Right ventricle myocardium inferior (tissue), 1 donor: ENCODE measurements around the gene OCEL1. TPM values are rescaled to one million over a fixed set of nuclear protein-coding genes. Genes with fewer than 3 reads are reported as not detected.
"Not testable (repeated sequence)": the region's sequence is repeated elsewhere in the genome, so short reads cannot be mapped to it uniquely, and the experiment has no call there.

Source experiments
- ATAC-seq: fragments of 200-7000 bp; cut with Tn5 transposase; one replicate; pipeline ENCODE4 v1.9.1; 2020; ENCODE audit warnings: mild to moderate bottlenecking, moderate library complexity
- DNase-seq: peaks from one replicate; pipeline ENCODE4 v3.0.0; 2021; ENCODE audit errors: missing footprints
- intact Hi-C: fragments of 100-400 bp; cut with DNase I; formaldehyde crosslinking; loops from one replicate; pipeline ENCODE4 v1.11.0; 2022
- total RNA-seq: library from RNA; stranded (reverse); fragmentation: NEBNext Ultra II Directional; extraction: Animal tissue kit (Norgen Biotek cat#: 25700); gene quantifications from one replicate; pipeline ENCODE4 v1.2.1, GENCODE V29; 2021
- donor health status: DM: no; HTN: yes; CAD: no; lungs with severe emphysema.

The OCEL1 gene
- total RNA-seq, 1 donor from 2014 or later, result 26.0 TPM

DNA sequence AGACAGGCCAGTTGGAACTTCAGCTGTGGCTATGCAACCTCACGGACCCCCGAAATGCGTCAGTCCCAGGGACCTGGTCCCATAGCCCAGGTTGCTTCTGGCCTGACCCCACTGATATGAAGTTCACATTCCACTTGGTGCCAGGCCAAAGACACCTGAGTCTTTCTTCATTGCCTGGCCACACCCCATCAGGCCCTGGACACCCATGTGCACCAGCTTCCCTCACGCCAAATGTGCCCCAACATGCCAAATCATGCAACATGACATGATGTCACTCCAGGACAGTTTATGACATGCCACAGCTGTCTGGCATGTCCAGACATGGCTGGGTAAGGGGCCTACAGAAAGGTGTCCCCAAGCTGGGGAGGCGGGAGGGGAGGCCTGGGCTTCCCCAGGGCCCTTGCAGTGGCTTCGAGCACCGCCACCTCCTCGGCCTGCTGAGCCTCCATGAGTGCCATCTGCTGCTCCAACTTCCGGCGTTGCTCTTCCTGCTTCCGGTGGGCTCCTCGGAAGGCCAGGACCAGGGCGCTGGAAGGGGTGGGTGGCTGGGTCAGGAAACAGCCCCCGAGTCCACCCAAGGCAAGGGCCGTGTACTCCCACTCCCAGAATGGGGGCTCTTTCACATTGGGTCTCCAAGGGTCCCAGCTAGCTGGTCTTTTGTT is 24.0 kb downstream of the OCEL1 start:
- ATAC-seq (no peak), DNase-seq (no peak)
- intact Hi-C loops, result no loop called here

DNA sequence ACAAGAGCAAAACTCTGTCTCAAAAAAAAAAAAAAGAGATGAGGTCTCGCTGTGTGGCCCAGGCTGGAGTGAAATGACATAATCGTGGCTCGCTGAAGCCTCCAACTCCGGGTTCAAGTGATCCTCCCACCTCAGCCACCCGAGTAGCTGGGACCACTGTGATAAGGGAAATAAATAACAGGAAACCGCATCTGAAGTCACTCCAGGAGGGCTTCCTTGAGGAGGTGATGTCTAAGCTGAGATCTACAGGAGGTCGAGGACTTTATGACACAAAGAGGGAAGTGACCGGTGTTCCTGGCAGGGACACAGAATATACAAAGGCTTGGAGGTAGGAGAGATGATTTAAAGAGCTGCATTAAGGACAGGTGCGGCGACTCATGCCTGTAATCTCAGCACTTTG is 28.6 kb downstream of the OCEL1 start:
- intact Hi-C loops, result no loop called here
- DNase-seq, result no peak
- ATAC-seq, result no peak

DNA sequence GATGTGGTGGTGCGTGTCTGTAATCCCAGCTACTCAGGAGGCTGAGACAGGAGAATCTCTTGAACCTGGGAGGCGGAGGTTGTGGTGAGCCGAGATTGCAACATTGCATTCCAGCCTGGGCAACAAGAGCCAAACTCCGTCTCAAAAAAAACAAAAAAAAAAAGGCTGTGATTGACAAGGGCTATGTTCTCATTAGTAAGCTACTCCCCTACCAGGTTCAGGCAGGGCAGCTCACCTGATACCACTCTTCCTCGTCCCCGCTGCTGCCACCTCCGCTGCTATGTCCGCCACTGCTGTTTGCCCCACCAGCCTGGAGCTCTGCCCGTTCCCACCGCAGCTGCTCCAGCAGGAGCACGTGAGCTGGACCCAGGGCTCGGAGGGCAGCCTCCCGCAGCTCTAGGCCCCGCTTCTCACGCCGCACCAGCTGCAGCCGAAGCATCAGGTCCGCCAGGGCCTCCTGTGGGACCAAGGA is 29.2 kb downstream of the OCEL1 start:
- DNase-seq (no peak), ATAC-seq (no peak)
- intact Hi-C loops, result no loop called here

DNA sequence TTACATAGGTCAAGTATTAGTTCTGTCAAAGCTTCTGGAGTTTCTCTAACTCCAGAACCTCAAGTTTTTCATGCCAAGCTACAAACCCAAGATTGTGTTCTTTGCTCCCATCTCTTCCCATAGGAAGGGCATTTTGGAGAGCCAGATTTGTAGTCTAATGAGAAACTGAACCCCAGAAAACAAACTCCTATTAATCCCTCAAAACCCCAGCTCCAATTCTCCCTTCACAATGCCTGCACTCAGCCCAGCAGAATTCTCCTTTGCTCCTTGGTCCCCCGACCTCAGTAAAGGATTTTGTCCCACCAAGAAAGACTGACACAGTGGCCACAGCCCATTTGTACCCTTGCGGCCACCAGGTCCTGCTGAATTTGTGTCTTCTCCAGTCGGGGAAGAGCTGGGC is 30.1 kb downstream of the OCEL1 start:
- intact Hi-C loops, result no loop called here
- ATAC-seq, result no peak
- DNase-seq, result no peak

DNA sequence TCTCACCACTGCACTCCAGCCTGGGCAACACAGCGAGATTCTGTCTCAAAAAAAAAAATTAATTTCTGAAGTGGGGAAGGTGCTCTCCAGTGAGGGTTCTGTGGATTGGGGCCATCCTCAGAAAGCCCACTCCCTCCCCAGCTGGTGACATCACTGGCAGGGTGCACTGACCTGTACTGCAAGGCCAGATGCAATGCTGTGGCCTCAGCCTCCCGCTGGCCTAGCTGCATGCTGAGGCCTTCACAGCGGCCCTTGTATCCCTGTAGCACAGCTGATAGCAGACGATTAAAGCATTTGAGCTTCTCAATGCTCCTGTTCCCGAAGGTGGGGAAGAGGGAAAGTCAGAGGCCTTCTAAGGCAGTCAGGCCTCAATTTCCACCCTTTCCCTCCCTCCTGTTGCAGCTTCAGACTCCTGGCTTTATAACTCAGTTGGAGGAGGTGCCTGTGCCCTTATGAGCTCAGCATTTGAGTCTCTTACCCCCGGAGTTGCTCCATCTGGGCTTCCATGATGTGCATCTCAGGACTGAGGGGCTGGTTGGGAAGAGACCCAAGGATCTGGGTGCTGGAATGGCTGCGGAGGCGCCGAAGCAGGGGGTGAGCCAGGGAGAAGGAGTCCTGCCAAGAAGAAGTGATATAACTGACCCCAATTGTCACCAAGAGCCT is 33.2 kb downstream of the OCEL1 start:
- DNase-seq (no peak), ATAC-seq (no peak)
- intact Hi-C loops, result no loop called here

DNA sequence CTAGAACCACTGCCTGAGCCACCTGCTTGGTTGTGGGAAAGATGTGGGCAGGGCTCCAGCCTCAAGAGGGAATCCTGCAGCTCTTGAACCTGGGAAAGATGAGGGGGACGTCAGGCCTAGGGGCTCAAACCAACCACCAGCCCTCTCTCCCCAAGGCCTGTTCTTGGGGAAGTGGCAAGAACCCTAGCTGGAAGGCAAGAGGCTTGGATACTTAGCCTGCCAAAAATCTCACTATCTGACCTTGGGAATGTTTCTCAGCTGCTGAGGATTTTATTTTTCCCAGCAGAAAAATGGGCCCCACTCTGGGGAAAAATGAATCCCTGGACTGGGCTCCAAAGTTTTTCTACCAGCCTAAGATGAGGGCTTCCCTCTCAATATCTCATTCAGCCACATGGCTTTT is 33.9 kb downstream of the OCEL1 start:
- intact Hi-C loops, result loop anchor here (1.0 to 2.0 kb wide), 2 partner anchors 13 to 21 kb away; partner anchors contain the start of gene ANKLE1

DNA sequence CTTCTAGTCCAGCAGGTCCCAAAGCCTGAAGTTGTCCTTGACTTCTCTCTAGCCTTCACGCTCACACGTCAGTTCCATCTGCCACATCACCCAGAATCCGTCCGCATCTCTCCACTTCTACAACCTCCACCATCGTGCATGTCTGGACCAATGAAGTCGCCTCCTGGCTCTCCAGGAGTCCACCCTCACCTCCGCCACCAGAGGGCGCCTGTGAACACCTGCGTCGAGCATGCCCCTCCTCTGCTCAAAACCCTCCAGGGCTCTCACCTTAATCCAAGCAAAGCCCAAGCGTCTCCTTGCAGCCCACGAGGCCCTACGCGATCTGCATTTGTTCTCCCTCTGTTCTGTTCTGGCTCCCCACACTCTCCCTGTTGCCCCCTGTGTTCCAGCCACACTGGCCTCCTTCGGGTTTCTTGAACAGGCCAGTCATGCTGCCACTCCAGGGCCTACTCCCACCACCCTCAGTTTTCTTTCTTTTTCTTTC is 34.9 kb downstream of the OCEL1 start:
- intact Hi-C loops, result loop anchor here (1.0 to 2.0 kb wide), 2 partner anchors 14 to 20 kb away; partner anchors contain the start of gene ANKLE1
- ATAC-seq (peak; percentile 89), DNase-seq (peak; percentile 91)

More for the DNA sequence above, 33.9 kb downstream of the OCEL1 start:
- DNase-seq (no peak), ATAC-seq (no peak)

DNA sequence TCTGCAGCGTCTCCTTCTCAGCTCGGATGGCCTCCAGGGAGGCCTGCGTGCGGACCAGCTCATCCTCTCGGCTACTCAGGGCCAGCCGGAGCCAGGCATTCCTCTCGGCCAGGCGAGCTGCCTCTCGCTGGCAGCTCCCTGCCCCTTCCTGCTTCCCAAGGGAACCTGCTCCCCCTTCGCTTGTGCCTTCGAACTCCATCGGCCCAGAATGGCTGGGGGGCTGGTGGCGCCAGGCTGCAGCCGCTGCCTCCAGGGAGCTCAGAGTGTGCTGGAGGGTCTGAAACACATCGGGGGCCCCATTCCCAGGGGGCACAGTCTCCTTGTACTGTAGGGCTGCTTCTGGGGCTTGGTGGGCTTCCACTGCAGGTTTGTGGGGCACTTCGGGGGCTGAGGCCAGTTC is 36.5 kb downstream of the OCEL1 start:
- intact Hi-C loops, result no loop called here
- no peak for DNase-seq
- ATAC-seq, result no peak

DNA sequence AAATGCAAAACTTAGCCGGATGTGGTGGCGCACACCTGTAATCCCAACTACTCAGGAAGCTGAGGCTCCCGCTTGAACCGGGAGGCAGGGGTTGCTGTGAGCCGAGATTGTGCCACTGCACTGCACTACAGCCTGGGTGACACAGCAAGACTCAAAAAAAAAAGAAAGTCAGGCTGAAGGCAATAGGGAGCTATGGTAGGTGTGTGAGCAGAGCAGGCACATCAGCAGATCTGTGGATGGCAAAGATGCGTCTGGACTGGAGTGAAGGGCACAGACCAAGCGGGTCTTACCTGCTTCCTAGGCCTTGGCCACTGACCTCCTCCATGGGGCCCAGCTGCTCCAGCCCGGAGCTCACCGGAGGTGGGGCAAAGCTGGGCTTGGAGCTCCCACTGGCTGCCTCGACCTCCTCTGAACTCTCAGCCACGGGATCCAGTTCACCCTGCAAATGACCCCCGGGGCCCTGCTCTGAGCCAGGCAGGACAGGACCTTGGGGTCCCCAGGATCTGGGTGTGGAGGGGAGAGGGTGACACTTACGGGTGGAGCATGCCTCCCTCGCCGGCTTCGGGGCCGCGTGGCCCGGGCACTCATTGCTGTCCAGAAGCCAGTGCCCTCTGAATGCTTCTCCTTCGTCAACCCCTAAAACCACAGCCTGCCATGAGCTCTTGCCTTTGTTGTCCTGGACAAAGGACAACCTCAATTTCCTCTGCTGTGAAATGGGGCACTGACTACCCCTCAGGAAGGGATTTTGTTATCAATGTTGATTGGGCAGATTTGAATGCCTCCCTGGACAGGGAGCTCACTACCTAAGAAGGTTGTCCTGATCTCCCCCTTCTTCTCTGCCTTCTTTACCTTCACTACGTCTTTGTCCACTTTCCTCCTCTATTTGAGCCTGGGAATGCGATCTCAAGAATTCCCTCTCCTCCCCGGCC is 38.0 kb downstream of the OCEL1 start:
- ATAC-seq (no peak), DNase-seq (no peak)
- intact Hi-C loops, result no loop called here

DNA sequence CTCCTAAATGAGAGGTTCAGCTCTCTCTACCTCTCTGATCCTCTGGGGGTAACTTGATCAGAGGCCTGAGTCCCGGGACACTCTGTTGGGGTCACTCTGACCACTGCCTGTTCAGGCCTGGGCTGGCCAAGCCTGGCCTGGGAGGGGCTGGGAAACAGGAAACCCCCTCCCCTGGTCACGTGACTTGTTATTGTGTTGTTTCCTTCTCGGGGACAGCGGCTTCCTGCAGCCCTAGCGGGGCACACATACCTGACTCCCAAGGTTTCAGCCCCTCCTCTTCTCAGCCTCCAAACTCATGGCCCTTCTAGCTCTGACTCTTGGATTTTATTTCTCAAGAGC is 38.6 kb downstream of the OCEL1 start, which contains the start of gene USHBP1:
USHBP1 (minus strand) TSS at position 105 of the 339 bp plus-strand sequence. CDS start 446 bp downstream, outside the sequence.
- intact Hi-C loops, result no loop called here
- no peak for ATAC-seq
- DNase-seq, result no peak

DNA sequence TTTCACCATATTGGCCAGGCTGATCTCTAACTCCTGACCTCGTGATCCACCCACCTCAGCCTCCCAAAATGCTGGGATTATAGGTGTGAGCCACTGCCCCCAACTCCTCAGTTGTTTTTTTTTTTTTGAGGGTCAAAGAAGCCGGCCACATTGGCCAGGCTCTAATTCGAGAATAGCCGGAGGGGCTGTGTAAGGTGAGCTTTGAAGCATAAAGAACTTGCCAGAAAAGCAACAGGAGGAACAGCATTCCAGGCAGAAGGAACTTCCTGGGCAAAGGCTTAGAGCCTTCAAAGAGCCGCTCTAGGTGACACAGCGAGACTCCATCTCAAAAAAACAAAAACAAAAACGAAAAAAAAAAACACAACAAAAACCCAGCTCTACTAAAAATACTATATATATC is 40.0 kb downstream of the OCEL1 start:
- intact Hi-C loops, result no loop called here
- ATAC-seq, result no peak

DNA sequence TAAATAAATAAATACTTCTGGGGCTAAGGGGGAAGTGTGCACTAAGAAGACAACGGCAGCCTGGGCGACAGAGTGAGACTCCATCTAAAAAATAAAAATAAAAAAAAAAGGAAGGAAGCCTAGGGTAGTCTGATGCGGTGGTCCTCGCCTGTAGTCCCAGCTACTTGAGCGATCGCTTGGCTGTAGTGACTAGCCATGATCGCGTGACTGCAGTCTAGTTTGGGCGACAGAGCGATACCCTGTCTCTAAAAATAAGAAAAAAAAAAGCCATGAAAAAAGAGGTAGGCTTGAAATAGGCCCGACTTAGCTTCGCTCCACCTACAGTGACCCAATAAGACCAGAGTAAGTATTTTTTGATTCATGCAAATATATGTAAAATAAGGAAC is 40.6 kb downstream of the OCEL1 start:
- ATAC-seq (no peak), DNase-seq (no peak)
- intact Hi-C loops, result no loop called here

More for the DNA sequence above, 40.0 kb downstream of the OCEL1 start:
- no peak for DNase-seq

DNA sequence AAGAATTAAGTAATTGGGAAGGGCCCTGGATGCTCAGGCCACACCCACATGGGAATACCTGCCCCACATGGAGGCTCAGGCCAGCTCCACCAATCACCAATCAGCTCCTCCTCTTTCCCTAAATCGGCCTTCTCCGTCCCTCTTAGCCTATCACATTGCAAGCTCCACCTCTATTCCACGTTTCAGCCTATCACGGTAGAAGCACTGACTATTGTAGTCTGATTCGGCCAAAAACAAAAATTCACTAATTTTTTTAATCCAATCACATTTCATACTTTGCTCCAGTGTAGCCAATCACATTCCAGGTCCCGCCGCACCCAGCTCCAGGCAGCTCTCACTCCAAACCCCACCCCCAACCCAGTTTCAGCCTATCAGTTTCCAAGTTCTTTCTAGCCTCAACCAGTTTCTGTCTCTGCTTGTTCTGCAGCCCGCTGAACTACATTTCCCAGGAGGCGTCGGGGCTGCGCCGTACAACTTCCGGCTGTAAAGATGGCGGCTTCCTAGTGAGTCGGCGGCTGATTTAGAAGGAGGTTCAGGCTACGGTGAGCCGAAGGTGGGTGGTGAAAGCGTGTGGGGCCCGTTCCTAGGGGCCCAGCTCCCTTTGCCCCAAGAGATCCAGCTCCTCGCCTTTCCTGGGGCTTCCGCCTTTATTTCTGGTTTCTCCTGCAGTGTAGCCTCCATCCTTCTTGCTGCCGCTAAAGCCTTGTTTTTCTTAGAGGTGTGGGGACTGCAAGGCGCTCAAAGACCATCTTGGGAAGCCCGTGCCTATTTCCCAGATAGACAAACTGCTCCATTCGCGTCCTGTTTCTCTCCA is 41.2 kb downstream of the OCEL1 start, which contains the start of gene BABAM1:
BABAM1 (plus strand) TSS at position 469 of the 814 bp plus-strand sequence. CDS start 1,364 bp downstream, outside the sequence.
- ATAC-seq (peak; percentile 98), DNase-seq (peak; percentile 96)
- intact Hi-C loops, result loop anchor here (1.0 kb wide), 2 partner anchors 38 to 52 kb away; partner anchors contain the start of genes MRPL34 and USE1

DNA sequence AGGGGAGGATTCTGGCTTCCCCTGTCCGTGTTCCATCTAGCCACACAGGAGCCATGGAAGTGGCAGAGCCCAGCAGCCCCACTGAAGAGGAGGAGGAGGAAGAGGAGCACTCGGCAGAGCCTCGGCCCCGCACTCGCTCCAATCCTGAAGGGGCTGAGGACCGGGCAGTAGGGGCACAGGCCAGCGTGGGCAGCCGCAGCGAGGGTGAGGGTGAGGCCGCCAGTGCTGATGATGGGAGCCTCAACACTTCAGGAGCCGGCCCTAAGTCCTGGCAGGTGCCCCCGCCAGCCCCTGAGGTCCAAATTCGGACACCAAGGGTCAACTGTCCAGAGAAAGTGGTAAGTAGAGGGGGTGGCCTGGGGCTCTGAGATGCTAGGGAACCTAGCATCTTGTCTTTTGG is 42.7 kb downstream of the OCEL1 start:
- ATAC-seq, result no peak
- DNase-seq, result no peak
- intact Hi-C loops, result no loop called here

DNA sequence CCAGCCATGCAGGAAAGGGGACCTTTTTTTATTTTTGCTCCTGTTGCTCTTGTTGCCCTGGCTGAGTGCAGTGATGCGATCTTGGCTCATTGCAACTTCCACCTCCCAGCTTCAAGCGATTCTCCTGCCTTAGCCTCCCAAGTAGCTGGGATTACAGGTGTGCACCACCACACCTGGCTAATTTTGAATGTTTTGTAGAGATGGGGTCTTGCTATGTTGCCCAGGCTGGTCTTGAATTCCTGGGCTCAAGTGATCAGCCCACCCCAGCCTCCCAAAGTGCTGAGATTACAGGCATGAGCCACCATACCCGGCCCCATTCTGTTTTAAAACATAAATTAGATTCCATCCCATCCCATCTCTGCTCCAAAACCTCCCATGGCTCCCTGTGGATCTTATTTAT is 48.9 kb downstream of the OCEL1 start:
- ATAC-seq, DNase-seq, intact Hi-C loops: not testable (repeated sequence)

DNA sequence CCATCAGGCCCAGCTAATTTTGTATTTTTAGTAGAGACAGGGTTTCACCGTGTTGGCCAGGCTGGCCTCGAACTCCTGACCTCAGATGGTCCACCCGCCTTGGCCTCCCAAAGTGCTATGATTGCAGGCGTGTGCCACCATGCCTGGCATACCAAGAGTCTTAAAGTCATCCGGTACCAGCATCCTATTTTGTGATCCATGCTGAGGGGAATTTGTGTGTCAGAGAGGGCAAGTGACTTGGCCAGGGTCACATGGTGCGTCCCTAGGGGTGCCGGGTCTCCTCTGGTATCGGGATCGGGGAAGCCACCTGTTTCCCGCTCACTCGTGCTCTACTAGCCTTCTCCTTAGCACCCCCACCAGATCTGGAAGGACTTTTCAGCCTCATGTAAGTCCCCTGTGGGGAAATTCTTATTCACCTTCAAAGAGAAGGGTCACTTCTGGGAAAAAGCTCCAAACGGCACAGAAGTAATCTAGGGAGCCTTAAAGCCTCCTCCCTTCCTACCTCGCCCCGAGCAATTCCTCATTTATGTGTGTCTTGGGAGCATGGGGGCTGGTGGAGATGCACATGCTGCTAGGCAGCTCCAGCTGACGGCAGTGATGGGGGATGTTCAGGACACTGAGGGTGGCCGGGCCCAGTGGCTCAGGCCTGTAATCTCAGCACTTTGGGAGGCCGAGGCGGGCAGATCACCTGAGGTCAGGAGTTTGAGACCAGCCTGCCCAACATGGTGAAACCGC is 49.6 kb downstream of the OCEL1 start:
- ATAC-seq, result no peak
- intact Hi-C loops, result no loop called here
- DNase-seq, result no peak
